Panc1 (cell line): ENCODE results near the gene SSC4D.

Experiments used
- CTCF ChIP-seq: fragments of 450-650 bp; IDR thresholded peaks from 2 replicates; pipeline ENCODE4 v1.5.1; 2017; ENCODE audit warnings: mild to moderate bottlenecking
- POLR2AphosphoS5 ChIP-seq: IDR thresholded peaks from 2 replicates; pipeline ENCODE4 v1.6.1; 2012; ENCODE audit warnings: mild to moderate bottlenecking, low read depth, low read length, moderate library complexity
- SIN3A ChIP-seq: IDR thresholded peaks from 2 replicates; pipeline ENCODE4 v1.6.1; 2012; ENCODE audit warnings: low read depth, mild to moderate bottlenecking, low read length, moderate library complexity, borderline replicate concordance; ENCODE audit not compliant: insufficient read depth
- TCF7L2 ChIP-seq: IDR thresholded peaks from 2 replicates; pipeline ENCODE4 v1.6.1; 2011; ENCODE audit warnings: mild to moderate bottlenecking, low read depth, low read length, inconsistent platforms

GRCh38 chr7:76425156-76425555 is 15.7 kb upstream of the SSC4D start:
- TF ChIP-seq CTCF (no peak), POLR2AphosphoS5 (no peak), SIN3A (no peak), TCF7L2 (no peak)
